Activated naive CD8-positive, alpha-beta T cell treated with anti-CD3 and anti-CD28 coated beads, Interleukin-2, amount 10 ng/mL, durations not matched to agents 7 days and 5 days (primary cell): ENCODE results near the gene AGAP3. TPM values are rescaled to one million over a fixed set of nuclear protein-coding genes. Genes with fewer than 3 reads are reported as not detected.
A peak's percentile ranks its signal among the peaks of the same experiment; 100 is the strongest.

ENCODE experiments used
- ATAC-seq: fragments of 150-1000 bp; cut with Tn5 transposase; one replicate; pipeline ENCODE4 v1.10.0; 2021; ENCODE audit warnings: low read depth, moderate library complexity
- POLR2A ChIA-PET: fragments of 350-600 bp; sonication (Branson Sonifier 250); formaldehyde crosslinking; loops from one replicate; lab custom pipeline; 2021; ENCODE audit warnings: antibody characterized with exemption; lab: Charles Lee
- DNase-seq: peaks from one replicate; pipeline ENCODE4 v3.0.0; 2021
- H3K27ac Mint-ChIP-seq: one replicate; pipeline ENCODE4 v1.8.0; 2022; ENCODE audit warnings: mild to moderate bottlenecking, mixed read lengths
- H3K27me3 Mint-ChIP-seq: one replicate; pipeline ENCODE4 v1.8.0; 2022; ENCODE audit warnings: mild to moderate bottlenecking, moderate library complexity, mixed read lengths
- H3K36me3 Mint-ChIP-seq: one replicate; pipeline ENCODE4 v1.8.0; 2021; ENCODE audit warnings: mild to moderate bottlenecking, mixed read lengths
- H3K4me1 Mint-ChIP-seq: one replicate; pipeline ENCODE4 v1.8.0; 2021; ENCODE audit warnings: mixed read lengths
- H3K4me3 Mint-ChIP-seq: one replicate; pipeline ENCODE4 v1.8.0; 2022; ENCODE audit warnings: mild to moderate bottlenecking, moderate library complexity, mixed read lengths
- H3K9me3 Mint-ChIP-seq: one replicate; pipeline ENCODE4 v1.8.0; 2021; ENCODE audit warnings: mixed read lengths
- total RNA-seq, 2 experiments: library from RNA; stranded (reverse); gene quantifications; one replicate each; pipeline ENCODE4 v1.2.3, GENCODE V29; 2021

The AGAP3 gene
- total RNA-seq, 2 experiments from 2014 or later: 31.7 to 32.7 TPM

DNA sequence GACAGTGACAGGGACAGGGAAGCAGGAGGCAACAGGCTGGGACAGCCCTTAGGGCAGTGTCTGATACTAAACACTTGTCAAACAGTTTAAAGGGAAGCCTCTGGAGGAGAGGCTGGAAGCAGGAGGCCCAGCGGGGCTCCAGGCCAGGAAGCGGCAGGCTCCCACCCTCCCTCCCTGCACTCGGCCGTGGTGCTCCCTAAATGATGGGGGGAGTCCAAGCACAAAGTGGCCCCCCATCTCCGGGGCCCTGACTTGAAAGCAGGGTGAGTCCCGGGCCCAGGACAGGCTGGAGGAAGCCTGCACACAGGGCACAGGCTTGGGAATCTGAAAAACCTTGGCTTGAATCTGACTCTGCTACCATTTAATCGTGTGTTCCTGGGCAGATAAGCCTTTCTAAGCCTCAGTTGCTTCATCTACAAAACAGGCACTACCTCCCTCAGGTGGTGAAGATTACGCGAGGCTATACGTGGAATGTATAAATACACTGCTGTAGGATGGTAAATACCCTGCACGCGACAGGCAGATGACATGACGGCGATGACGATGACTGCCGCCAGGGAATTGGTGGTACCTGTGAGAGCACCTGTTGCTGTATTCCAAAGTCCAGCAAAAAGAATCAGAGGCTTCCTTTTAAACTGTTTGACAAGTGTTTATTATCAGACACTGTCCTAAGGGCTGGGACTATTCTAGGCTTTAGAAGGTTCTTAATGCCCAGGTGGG lies 47.2 kb downstream of the AGAP3 start:
- no peak for ATAC-seq
- POLR2A ChIA-PET: no interaction called here
- peak; percentile 14 for DNase-seq
- H3K36me3 Mint-ChIP-seq: no peaks in the 10 kb centered on the region
- H3K9me3 Mint-ChIP-seq: no peaks in the 10 kb centered on the region
- no peak overlapping the region for H3K4me3 Mint-ChIP-seq
- H3K4me1 Mint-ChIP-seq: peaks cover 4% of the 10 kb centered on the region
- no peak overlapping the region for H3K27ac Mint-ChIP-seq
- no peaks in the 10 kb centered on the region for H3K27me3 Mint-ChIP-seq

DNA sequence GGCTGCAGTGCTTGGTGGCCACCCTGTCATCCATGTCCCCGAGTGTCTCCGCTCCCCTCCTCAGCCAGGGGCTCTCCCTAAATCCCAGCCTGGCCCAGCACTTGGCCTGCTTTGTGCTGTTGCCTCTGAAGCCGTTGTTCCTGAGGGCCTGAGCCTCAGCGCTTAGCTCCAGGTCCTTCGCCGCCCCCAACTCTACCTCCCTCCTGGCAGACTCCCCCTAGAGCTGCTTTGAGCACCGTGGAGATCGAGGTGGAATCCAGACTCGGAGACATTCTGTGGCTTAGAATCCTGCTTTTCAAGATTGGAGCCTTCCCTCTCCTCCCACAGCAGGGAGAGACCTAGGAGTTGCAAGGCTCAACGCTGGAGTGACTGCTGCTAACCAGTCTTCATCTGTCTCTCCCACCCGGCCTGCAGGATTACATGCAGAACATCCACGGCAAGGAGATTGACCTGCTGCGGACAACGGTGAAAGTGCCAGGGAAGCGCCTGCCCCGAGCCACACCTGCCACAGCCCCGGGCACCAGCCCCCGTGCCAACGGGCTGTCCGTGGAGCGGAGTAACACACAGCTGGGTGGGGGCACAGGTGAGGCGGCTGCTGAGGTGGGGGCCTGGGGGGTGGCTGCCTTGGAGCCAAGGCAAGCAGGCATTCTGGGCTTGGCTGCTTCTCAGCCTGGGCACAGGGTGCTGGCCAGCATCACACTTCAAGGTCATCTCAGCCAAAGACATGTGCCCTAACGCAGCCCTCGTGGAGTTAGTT lies 47.9 kb downstream of the AGAP3 start:
- no peaks in the 10 kb centered on the region for H3K9me3 Mint-ChIP-seq
- POLR2A ChIA-PET: no interaction called here
- H3K27me3 Mint-ChIP-seq: no peaks in the 10 kb centered on the region
- no peak overlapping the region for H3K4me3 Mint-ChIP-seq
- no peak overlapping the region for H3K27ac Mint-ChIP-seq
- DNase-seq (peak; percentile 21), ATAC-seq (no peak)
- no peaks in the 10 kb centered on the region for H3K36me3 Mint-ChIP-seq
- H3K4me1 Mint-ChIP-seq: peaks cover 4% of the 10 kb centered on the region

DNA sequence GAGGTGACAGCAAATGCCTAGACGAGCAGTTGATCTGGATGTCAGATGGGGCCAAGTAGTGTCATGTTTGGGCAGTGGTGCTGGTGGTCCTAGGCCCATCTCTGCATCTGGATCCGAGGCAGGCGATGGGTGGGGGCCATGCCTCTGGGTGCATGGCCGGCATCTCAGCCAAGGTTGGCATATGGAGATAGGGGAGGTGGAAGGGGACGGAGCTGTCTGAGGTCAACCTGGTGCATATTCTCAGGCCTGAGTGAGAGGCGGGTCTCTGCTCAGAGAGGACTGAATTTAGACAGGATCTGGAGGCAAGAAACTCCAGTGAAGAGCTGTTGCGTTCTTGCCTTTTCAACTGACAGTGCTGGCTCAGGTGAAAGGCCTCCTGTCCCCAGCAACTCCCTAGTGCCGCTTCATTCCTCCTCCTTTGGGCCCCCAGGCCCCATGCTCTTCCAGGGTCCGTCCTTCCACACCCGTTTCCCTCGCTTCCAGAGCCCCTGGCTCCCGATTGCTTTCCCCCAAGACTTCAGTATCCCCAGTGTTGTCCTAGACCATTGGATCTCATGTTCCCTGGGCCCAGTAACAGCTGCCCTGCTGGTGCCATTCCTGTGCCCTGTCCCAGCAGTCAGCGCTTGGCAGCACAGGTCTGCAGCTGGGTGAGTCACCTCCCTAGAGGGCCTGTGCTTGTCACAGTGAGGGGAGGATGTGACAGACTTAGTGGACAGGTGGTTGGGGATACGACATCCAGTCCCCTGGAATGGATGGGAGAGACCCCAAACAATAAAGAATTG lies 48.7 kb downstream of the AGAP3 start:
- no peak for ATAC-seq
- Mint-ChIP-seq H3K9me3 (no peaks in the 10 kb centered on the region), H3K36me3 (no peaks in the 10 kb centered on the region), H3K4me3 (no peak overlapping the region), H3K4me1 (peaks cover 4% of the 10 kb centered on the region), H3K27ac (no peak overlapping the region), H3K27me3 (no peaks in the 10 kb centered on the region)
- DNase-seq: peak; percentile 17
- POLR2A ChIA-PET: no interaction called here

DNA sequence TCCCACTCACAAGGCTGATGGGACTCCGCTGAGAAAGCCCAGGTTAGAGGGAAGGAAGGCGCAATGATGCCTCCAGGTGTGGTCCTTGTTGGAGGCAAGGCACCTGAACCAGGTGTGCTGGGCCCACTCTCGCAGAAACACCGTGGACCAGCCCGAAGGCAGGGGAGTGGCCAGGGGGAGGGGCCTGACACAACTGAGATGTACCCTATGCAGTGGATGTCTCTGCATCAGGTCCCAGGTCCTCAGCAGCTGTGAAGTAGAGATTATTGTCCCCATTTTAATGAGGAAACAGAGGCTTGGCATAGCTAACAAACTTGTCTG lies 49.2 kb downstream of the AGAP3 start:
- H3K4me3 Mint-ChIP-seq: no peak overlapping the region
- H3K9me3 Mint-ChIP-seq: no peaks in the 10 kb centered on the region
- H3K36me3 Mint-ChIP-seq: no peaks in the 10 kb centered on the region
- no peak overlapping the region for H3K27ac Mint-ChIP-seq
- DNase-seq (no peak), ATAC-seq (no peak)
- H3K4me1 Mint-ChIP-seq: no peaks in the 10 kb centered on the region
- no peaks in the 10 kb centered on the region for H3K27me3 Mint-ChIP-seq
- POLR2A ChIA-PET: no interaction called here

DNA sequence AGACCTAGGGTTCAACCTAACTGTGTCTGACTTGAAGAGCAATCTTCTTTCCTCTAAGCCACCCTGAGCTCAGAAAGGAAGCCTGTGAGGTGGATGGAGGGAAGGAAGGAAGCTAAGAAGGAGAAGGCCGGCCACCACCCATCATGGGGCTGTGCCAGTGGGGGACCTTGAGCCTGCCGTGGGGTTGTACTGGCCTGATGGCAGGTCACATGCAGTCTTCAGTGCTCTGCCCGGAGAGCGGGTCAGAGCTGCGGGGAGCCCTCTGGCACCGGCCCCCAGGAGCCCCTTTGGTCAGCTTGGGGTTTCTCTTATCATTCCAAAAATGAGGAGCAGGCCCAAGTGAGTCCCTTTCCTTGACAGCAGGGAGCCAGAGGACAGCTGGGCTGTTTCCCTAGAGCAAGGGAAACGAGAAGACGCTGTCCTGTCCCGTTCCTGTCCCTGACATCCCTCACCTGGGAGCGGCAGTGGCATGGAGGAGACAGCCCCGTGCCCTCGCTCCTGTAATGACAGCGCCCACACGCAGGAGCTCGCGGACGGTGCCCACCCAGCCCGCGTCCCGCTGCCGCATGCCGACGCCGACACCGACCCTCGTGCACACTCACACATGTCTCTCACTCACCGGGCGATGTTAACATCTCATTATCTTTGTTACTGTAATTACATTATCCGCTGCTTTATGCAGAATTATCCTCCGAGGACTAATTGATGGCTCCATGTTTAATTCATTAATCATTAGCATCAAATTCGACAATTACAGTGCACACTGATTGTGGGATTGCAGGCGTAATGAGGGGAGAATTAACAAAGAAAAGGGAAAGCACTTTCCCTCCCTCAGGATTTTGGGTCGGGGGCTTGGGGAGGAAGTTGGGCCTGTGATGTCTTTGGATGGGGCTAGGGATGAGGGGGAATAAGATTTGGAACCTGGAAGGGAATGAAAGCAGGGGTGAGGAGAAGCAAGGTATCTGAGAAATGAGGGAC lies 49.9 kb downstream of the AGAP3 start:
- H3K36me3 Mint-ChIP-seq: no peaks in the 10 kb centered on the region
- no peaks in the 10 kb centered on the region for H3K9me3 Mint-ChIP-seq
- H3K4me3 Mint-ChIP-seq: no peak overlapping the region
- POLR2A ChIA-PET: no interaction called here
- H3K4me1 Mint-ChIP-seq: no peaks in the 10 kb centered on the region
- no peaks in the 10 kb centered on the region for H3K27me3 Mint-ChIP-seq
- DNase-seq: peak; percentile 15
- no peak overlapping the region for H3K27ac Mint-ChIP-seq
- no peak for ATAC-seq

DNA sequence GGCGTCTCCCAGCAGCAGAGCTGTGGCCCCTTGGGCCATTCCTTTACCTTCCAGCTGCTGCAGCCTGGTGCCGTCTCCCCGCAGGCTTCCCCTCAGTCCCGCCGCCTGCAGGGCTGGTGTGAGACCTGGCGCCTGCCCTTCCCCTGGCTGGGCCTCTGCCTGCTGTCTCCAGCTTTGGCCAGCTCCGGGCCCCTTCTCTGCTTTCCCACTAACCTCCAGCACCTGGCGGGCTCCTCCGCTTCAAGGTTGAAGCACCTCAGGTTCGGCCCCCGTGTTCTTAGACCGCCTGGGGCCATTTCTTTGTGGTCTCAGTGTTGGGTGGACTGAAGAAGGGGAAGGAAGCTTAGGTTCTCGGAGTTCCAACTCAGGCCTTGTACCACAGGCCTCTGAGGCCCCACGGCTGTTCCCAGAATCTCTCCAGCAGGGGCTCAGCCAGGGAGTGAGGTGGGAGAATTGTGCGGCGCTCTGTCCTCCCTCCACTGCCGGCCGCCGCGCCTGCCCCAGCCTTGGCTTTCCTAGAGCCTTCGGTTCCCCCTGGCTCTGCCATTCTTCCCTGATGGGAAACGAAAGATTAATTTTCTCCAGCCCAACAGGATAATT lies 50.9 kb downstream of the AGAP3 start:
- Mint-ChIP-seq H3K4me1 (no peaks in the 10 kb centered on the region), H3K9me3 (no peaks in the 10 kb centered on the region), H3K27ac (no peak overlapping the region), H3K4me3 (no peak overlapping the region), H3K27me3 (no peaks in the 10 kb centered on the region), H3K36me3 (no peaks in the 10 kb centered on the region)
- ATAC-seq (no peak), DNase-seq (no peak)
- POLR2A ChIA-PET: no interaction called here

DNA sequence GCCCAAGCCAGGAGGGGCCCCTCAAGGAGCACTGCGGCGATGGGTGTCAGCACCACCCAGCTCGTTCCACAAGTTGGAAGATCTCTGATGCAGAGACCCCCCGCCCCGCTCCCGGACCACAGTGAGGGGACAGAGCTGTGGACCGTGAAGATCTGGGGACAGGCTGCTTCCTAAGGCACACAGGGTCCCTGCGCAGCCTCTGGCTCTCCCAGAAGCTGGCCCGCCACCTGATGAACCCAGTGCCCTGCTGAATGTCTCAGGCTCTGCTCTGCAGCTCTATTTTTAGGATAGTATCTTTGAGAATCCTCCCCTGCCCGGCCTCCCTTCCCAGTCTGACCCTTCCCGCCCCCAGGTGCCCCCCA lies 51.5 kb downstream of the AGAP3 start:
- ATAC-seq (no peak), DNase-seq (no peak)
- Mint-ChIP-seq H3K4me3 (no peak overlapping the region), H3K27ac (no peak overlapping the region), H3K36me3 (no peaks in the 10 kb centered on the region), H3K4me1 (no peaks in the 10 kb centered on the region), H3K9me3 (no peaks in the 10 kb centered on the region), H3K27me3 (no peaks in the 10 kb centered on the region)
- POLR2A ChIA-PET: no interaction called here

DNA sequence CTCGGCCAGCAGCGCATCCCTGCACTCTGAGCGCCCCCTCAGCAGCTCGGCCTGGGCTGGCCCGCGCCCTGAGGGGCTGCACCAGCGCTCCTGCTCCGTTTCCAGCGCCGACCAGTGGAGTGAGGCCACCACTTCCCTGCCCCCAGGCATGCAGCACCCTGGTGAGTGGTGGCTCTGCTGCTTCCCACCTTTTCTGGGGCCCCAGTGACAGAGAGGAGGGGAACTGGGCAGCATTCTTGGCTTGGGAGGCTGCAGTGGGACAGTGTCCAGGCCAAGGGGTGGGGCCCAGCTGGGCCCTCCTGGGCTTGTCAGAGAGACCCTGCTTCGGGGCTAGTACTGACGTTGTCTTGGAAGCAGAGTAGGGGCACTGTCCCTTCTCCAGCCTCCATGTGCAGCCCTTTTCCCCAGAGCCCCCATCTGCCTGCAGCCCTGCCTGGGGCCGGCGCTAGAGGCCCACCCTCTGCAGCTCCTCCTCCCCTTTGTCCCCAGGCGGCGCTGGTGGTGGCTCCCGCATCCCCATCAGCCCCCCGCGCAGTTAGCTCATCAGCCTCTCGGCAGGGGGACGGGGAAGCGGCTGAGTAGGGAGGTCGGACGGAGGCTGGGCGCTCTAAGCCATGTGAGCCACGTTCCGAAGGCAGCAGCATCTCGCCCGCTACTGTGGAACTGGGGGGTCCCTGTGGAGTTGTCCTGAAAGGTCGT lies 52.0 kb downstream of the AGAP3 start:
- Mint-ChIP-seq H3K9me3 (no peaks in the 10 kb centered on the region), H3K27ac (no peak overlapping the region), H3K4me3 (no peak overlapping the region), H3K27me3 (no peaks in the 10 kb centered on the region), H3K4me1 (no peaks in the 10 kb centered on the region), H3K36me3 (no peaks in the 10 kb centered on the region)
- ATAC-seq (no peak), DNase-seq (no peak)
- POLR2A ChIA-PET: no interaction called here

DNA sequence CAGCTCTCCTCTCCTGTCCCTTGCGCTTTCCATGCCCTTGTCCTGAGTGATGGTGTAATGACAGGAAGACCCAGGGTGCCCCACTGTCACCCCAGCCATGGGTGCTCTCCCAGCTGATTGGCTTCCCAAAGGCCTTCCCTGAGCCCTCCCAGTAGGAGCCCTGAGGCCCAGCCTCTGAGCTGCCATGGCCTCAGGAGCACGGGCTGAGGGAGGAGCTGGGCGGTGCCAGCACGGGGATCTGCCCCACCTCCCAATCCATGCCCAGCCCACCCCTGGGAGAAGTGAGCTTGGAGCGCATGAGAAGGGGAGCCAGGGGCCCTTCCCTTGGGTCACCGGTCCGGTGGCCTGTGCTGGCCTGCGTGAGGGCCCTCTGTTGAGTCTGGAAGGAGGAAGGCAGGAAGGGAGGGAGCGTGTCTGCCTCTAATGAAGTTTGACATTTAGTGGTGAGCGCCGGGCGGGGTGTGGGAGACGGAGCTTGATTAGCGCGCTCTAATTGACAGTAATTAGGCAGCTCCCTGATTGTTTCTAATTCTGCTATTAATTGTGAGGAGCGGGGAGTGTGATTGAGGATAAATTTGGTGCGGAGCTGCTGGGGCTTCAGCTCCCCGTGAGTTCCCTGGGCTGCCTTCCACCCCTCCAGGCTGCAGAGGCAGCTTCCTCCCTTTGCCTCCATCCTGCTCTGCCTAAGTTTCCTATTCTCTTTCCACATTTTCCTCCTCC lies 53.0 kb downstream of the AGAP3 start:
- no peak overlapping the region for H3K4me3 Mint-ChIP-seq
- DNase-seq: no peak
- no peak overlapping the region for H3K27ac Mint-ChIP-seq
- H3K36me3 Mint-ChIP-seq: no peaks in the 10 kb centered on the region
- no peak for ATAC-seq
- POLR2A ChIA-PET: interaction anchor here (0.6 kb wide), 1 partner anchor 1156 kb away, joined by 5 read pairs; no protein-coding TSS in a partner anchor
- no peaks in the 10 kb centered on the region for H3K27me3 Mint-ChIP-seq
- no peaks in the 10 kb centered on the region for H3K4me1 Mint-ChIP-seq
- H3K9me3 Mint-ChIP-seq: no peaks in the 10 kb centered on the region

DNA sequence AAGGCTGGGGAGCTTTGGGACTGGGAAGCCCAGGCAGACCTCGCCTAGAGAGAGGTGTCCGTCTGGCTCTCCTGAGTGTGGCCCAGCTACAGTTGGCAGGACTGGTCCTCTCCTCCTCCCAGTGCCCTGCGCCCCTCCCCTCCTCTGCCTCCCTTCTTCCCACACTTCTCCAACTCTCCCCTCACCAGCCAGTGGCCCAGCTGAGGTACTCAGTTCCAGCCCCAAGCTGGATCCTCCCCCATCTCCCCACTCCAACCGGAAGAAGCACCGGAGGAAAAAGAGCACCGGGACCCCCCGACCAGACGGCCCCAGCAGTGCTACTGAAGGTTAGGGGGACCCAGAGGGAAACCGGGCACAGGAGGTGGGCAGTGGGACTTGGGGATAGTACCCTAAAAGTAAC lies 53.5 kb downstream of the AGAP3 start:
- Mint-ChIP-seq H3K36me3 (no peaks in the 10 kb centered on the region), H3K4me1 (no peaks in the 10 kb centered on the region), H3K9me3 (no peaks in the 10 kb centered on the region), H3K27ac (no peak overlapping the region), H3K4me3 (no peak overlapping the region), H3K27me3 (no peaks in the 10 kb centered on the region)
- DNase-seq: no peak
- ATAC-seq: no peak
- POLR2A ChIA-PET: interaction anchor here (0.6 kb wide), 1 partner anchor 1156 kb away, joined by 5 read pairs; no protein-coding TSS in a partner anchor

DNA sequence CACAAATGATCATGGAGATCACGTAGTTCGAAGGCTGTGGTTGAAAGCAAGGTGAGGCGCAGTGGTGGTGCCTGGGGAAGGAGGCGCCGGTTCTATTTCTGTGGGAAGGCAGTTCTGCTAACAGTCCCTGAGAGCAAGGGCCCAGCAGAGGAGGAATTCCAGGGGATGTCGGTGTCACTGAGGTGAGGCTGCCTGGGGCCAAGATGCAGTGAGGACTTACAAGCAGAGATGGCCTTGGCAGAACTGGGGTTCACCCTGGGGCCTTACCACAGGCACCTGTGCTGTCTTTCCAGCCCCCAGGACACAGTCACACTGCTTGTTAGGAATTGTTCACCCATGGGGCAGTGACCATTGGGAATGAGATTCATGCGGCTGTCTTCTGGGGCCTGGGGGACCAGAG lies 54.6 kb downstream of the AGAP3 start:
- DNase-seq (no peak), ATAC-seq (no peak)
- Mint-ChIP-seq H3K27ac (no peak overlapping the region), H3K27me3 (no peaks in the 10 kb centered on the region), H3K4me3 (no peak overlapping the region), H3K36me3 (no peaks in the 10 kb centered on the region), H3K9me3 (no peaks in the 10 kb centered on the region), H3K4me1 (no peaks in the 10 kb centered on the region)
- POLR2A ChIA-PET: interaction anchor here (0.5 kb wide), 1 partner anchor 76 kb away, joined by 3 read pairs; no protein-coding TSS in a partner anchor
